ENCODE results near the gene UST. TPM values are rescaled to one million over a fixed set of nuclear protein-coding genes. Genes with fewer than 3 reads are reported as not detected.

The UST gene
- polyA plus RNA-seq, 1 donor (not counting 4 experiments of a cell fraction or from before 2014, with no cell fraction given) = 6.1 TPM

GRCh38 chr6:148943451-148943850, 196.6 kb downstream of the UST start:
- dilution Hi-C loops (cut with MboI; ENCODE audit: extremely low pct_ligation_motif_present, low sequenced_read_pairs) = no loop called here
- H3K9me1 ChIP-seq (ENCODE audit: control insufficient read depth, extremely low read depth, insufficient read depth, low read length) = no peaks in the 10 kb centered on the region
- no peak overlapping the region for H2AFZ ChIP-seq (ENCODE audit: control insufficient read depth, low read length)
- TF ChIP-seq, protein P1, sequence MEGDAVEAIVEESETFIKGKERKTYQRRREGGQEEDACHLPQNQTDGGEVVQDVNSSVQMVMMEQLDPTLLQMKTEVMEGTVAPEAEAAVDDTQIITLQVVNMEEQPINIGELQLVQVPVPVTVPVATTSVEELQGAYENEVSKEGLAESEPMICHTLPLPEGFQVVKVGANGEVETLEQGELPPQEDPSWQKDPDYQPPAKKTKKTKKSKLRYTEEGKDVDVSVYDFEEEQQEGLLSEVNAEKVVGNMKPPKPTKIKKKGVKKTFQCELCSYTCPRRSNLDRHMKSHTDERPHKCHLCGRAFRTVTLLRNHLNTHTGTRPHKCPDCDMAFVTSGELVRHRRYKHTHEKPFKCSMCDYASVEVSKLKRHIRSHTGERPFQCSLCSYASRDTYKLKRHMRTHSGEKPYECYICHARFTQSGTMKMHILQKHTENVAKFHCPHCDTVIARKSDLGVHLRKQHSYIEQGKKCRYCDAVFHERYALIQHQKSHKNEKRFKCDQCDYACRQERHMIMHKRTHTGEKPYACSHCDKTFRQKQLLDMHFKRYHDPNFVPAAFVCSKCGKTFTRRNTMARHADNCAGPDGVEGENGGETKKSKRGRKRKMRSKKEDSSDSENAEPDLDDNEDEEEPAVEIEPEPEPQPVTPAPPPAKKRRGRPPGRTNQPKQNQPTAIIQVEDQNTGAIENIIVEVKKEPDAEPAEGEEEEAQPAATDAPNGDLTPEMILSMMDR (optimal IDR thresholded peaks at IDR 0.05 in 1 of 3, IDR thresholded peaks at IDR 0.05 in 1 of 3, conservative IDR thresholded peaks at IDR 0.05 in 1 of 3; ENCODE audit: extremely low read depth in 1 of 3, insufficient read depth in 2 of 3, low read length in 3 of 3) = no peak
- TF ChIP-seq EZH2 (IDR thresholded peaks at IDR 0.05; ENCODE audit: low read length) = no peak
- no peaks in the 10 kb centered on the region for H3K4me1 ChIP-seq (ENCODE audit: control insufficient read depth, extremely low read depth, insufficient read depth, low read length)
- H3K9me3 ChIP-seq (ENCODE audit: control insufficient read depth, low read depth, low read length) = no peaks in the 10 kb centered on the region
- DNase-seq (ENCODE audit: low read depth, low spot score) (no peak), FAIRE-seq (no peak)
- H3K79me2 ChIP-seq (ENCODE audit: control insufficient read depth, insufficient read depth, low read length) = no peaks in the 10 kb centered on the region
- peaks cover 0 to 1% of the 10 kb centered on the region in 2 experiments for H3K36me3 ChIP-seq (ENCODE audit: control insufficient read depth in 2 of 2, extremely low read depth in 1 of 2, insufficient read depth in 2 of 2, low read length in 2 of 2)
- no peak overlapping the region for H3K27ac ChIP-seq (ENCODE audit: control insufficient read depth, insufficient read depth, low read length)
- no peak overlapping the region for H3K9ac ChIP-seq (ENCODE audit: control insufficient read depth, extremely low read depth, insufficient read depth, low read length)
- no peak overlapping the region for H3K4me2 ChIP-seq (ENCODE audit: control insufficient read depth, extremely low read depth, insufficient read depth, low read depth, low read length)
- no peak overlapping the region for H3K4me3 ChIP-seq (ENCODE audit: control insufficient read depth in 2 of 3, extremely low read depth in 1 of 3, insufficient read depth in 2 of 3, low read depth in 1 of 3, low read length in 3 of 3)
- no peaks in the 10 kb centered on the region for H4K20me1 ChIP-seq (ENCODE audit: control insufficient read depth, extremely low read depth, insufficient read depth, low read length)
- no peaks in the 10 kb centered on the region for H3K27me3 ChIP-seq (ENCODE audit: control insufficient read depth, extremely low read depth, insufficient read depth, low read length)

DNA sequence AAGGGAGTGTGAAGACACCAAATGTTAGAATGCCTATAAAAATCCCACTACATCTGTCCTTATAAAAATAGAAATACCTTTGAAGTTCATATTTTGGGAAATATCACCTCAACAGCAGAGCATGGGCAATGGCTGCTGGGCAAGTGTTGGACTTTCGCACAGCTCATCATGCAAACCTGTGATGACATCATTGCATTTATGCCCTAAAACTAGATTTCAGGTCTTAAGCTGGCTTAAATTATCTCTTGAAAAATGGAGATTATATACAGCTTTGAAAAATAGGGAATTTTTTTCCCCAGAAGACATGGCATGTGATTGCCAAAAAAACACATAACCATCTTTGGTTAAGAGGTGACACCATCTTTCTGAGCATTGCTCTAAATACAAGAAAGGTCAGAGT, 197.8 kb downstream of the UST start:
- TF ChIP-seq, protein P1 (optimal IDR thresholded peaks at IDR 0.05 in 1 of 3, IDR thresholded peaks at IDR 0.05 in 1 of 3, conservative IDR thresholded peaks at IDR 0.05 in 1 of 3; ENCODE audit: extremely low read depth in 1 of 3, insufficient read depth in 2 of 3, low read length in 3 of 3) = no peak
- dilution Hi-C loops (cut with MboI; ENCODE audit: extremely low pct_ligation_motif_present, low sequenced_read_pairs) = no loop called here

More for the DNA sequence above, 197.8 kb downstream of the UST start:
- Histone ChIP-seq H3K4me2 (ENCODE audit: control insufficient read depth, extremely low read depth, insufficient read depth, low read depth, low read length) (no peak overlapping the region), H3K9me3 (ENCODE audit: control insufficient read depth, low read depth, low read length) (no peaks in the 10 kb centered on the region), H3K36me3 (ENCODE audit: control insufficient read depth in 2 of 2, extremely low read depth in 1 of 2, insufficient read depth in 2 of 2, low read length in 2 of 2) (peaks cover 0 to 1% of the 10 kb centered on the region in 2 experiments), H3K79me2 (ENCODE audit: control insufficient read depth, insufficient read depth, low read length) (no peaks in the 10 kb centered on the region), H3K4me3 (ENCODE audit: control insufficient read depth in 2 of 3, extremely low read depth in 1 of 3, insufficient read depth in 2 of 3, low read depth in 1 of 3, low read length in 3 of 3) (no peak overlapping the region), H4K20me1 (ENCODE audit: control insufficient read depth, extremely low read depth, insufficient read depth, low read length) (no peaks in the 10 kb centered on the region), H3K27me3 (ENCODE audit: control insufficient read depth, extremely low read depth, insufficient read depth, low read length) (no peaks in the 10 kb centered on the region), H2AFZ (ENCODE audit: control insufficient read depth, low read length) (no peak overlapping the region), H3K27ac (ENCODE audit: control insufficient read depth, insufficient read depth, low read length) (no peak overlapping the region), H3K4me1 (ENCODE audit: control insufficient read depth, extremely low read depth, insufficient read depth, low read length) (no peaks in the 10 kb centered on the region), H3K9me1 (ENCODE audit: control insufficient read depth, extremely low read depth, insufficient read depth, low read length) (no peaks in the 10 kb centered on the region), H3K9ac (ENCODE audit: control insufficient read depth, extremely low read depth, insufficient read depth, low read length) (no peak overlapping the region)
- FAIRE-seq (no peak), DNase-seq (ENCODE audit: low read depth, low spot score) (no peak)
